Motor neuron (in vitro differentiated cells): ENCODE data around the gene ETFA. TPM values are rescaled to one million over a fixed set of nuclear protein-coding genes. Genes with fewer than 3 reads are reported as not detected.
"Not testable (repeated sequence)": the region's sequence is repeated elsewhere in the genome, so short reads cannot be mapped to it uniquely, and the experiment has no call there.

Source experiments
- ATAC-seq, 8 experiments: fragments of 200-7000 bp; cut with Tn5 transposase; replicated peaks in 6 of 8; 2 replicates each; pipeline ENCODE4 v1.8.0; 2021; ENCODE audit warnings: mild to moderate bottlenecking in 8 of 8, moderate library complexity in 8 of 8
- H3K27ac ChIP-seq, 2 donors: fragments of 250-450 bp; sonication (Bioruptor Pico); 2 replicates each; pipeline ENCODE4 v1.9.0; 2021; ENCODE audit warnings: antibody characterized with exemption in 2 of 2, mild to moderate bottlenecking in 2 of 2, moderate library complexity in 1 of 2
- H3K4me1 ChIP-seq, 2 donors: fragments of 250-450 bp; sonication (Bioruptor Pico); replicated peaks in 1 of 2; 2 replicates each; pipeline ENCODE4 v1.6.1; 2021; ENCODE audit warnings: antibody characterized with exemption in 2 of 2, mild to moderate bottlenecking in 2 of 2, moderate library complexity in 1 of 2
- H3K4me3 ChIP-seq, 5 donors: fragments of 250-450 bp; sonication (Bioruptor Pico); 2 replicates each; pipeline ENCODE4 v1.9.0; 2021; ENCODE audit warnings: antibody characterized with exemption in 5 of 5, mild to moderate bottlenecking in 5 of 5, moderate library complexity in 4 of 5
- WGBS, 10 experiments: fragments of 450-650 bp; shearing (Covaris generic); methylation state at CpG; one replicate each; pipeline ENCODE4 v1.0.0; 2022; 5-methylcytosine and 5-hydroxymethylcytosine counted together
- in situ Hi-C, 9 experiments: fragments of 400-800 bp; cut with MboI; loops; one replicate each; pipeline ENCODE4 v1.15.0; 2021; ENCODE audit warnings: low sequenced_read_pairs in 9 of 9, low pct_unique_long_range_greater_than_20kb in 2 of 9; ENCODE audit not compliant: unreplicated experiment in 9 of 9
- total RNA-seq, 8 experiments: library from RNA; unstranded; fragments of 300-600 nt; gene quantifications; 2 replicates each; pipeline versions ENCODE4 v1.2.3 to v1.2.4, GENCODE V29; 2022

Gene ETFA
- total RNA-seq, 8 experiments from 2014 or later = 53.2 to 195 (median 77.1) TPM

DNA sequence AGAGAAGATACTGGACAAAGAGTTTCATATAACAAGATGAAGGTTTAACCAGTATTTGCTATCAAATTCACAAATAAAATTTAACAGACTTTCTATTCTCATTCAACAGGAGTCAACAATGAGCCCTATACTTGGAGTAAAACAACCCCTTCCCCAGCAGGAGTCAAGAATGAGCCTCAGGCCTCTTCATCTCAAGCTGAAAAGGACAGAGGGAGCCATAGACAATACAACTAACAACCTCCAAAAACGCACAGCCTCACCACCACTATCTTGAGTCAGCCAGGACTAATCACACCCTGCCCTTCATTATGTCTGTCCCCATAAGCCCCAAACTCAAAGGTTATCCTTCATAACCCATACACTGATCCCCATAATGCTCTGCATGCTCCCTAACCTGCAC, 36.4 kb downstream of the ETFA start:
- Histone ChIP-seq H3K27ac (no peak overlapping the region), H3K4me1 (no peaks in the 10 kb centered on the region), H3K4me3 (no peak overlapping the region)
- no peak for ATAC-seq
- in situ Hi-C loops = no loop called here
- 40 to 100% (median 80%) methylated on average over 1 of the region's 1 CpG; no CpG with 5 or more reads in 4 of the 10 experiments for WGBS, 10 experiments

- peak in 1 of 8 experiments; percentile 59 for ATAC-seq
- no peak overlapping the region for H3K27ac ChIP-seq
- H3K4me3 ChIP-seq = no peak overlapping the region
- in situ Hi-C loops = no loop called here
- H3K4me1 ChIP-seq = no peaks in the 10 kb centered on the region
- 0 to 100% (median 88%) methylated on average over 1 to 2 of the region's 2 CpGs; no CpG with 5 or more reads in 2 of the 10 experiments for WGBS, 10 experiments
These were observed 37.0 kb downstream of the ETFA start for GRCh38 chr15:76274226-76274625.

GRCh38 chr15:76270876-76271275, 40.4 kb downstream of the ETFA start:
- no peaks in the 10 kb centered on the region for H3K4me1 ChIP-seq
- in situ Hi-C loops = no loop called here
- ATAC-seq = no peak
- H3K4me3 ChIP-seq = no peak overlapping the region
- no peak overlapping the region for H3K27ac ChIP-seq
- WGBS, 10 experiments = 40 to 100% (median 93%) methylated on average over 1 to 6 of the region's 6 CpGs; no CpG with 5 or more reads in 1 of the 10 experiments

DNA sequence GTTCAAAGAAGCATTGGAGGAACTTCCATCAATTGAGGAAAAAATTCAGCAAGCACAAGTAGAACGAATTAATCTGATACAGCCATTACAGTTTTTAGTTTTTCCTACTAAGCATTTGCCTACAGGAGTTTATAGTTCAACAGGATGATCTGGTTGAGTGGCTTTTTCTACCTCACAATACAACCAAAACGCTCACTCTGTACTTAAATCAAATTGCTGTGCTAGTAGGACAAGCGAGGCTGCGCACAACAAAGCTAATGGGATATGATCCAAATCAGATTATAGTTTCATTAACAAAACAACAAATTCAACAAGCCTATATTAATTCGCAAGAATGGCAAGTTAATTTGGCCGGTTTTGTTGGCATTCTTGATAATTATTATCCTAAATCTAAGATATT, 44.2 kb downstream of the ETFA start:
- 88 to 100% (median 92%) methylated on average over 1 to 6 of the region's 6 CpGs for WGBS, 10 experiments
- H3K4me1 ChIP-seq = no peaks in the 10 kb centered on the region
- H3K4me3 ChIP-seq = no peak overlapping the region
- no peak overlapping the region for H3K27ac ChIP-seq
- in situ Hi-C loops = no loop called here
- ATAC-seq = no peak

DNA sequence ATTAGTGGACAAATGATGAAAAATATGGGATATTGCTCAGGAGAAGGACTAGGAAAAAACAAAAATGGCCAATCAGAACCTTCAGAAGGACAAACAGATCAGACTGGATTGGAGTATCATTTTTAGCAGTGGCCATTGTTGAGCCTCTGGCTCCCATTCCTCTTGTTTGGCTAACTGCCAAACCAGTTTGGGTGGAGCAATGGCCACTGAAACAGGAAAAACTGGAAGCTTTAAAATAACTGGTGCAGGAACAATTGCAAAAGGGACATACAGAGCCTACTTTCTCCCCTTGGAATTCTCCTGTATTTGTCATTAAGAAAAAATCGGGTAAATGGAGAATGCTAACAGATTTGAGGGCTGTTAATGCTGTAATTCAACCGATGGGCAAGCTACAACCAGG, 45.5 kb downstream of the ETFA start:
- H3K4me3 ChIP-seq, ATAC-seq, H3K4me1 ChIP-seq, H3K27ac ChIP-seq, in situ Hi-C loops: not testable (repeated sequence)
- 71 to 100% (median 96%) methylated on average over 1 to 2 of the region's 2 CpGs for WGBS, 10 experiments

GRCh38 chr15:76260246-76260938, 50.9 kb downstream of the ETFA start:
- H3K4me1 ChIP-seq = no peaks in the 10 kb centered on the region
- WGBS, 10 experiments = 93 to 100% (median 96%) methylated on average over 1 to 8 of the region's 12 CpGs; no CpG with 5 or more reads in 6 of the 10 experiments
- in situ Hi-C loops = no loop called here
- ATAC-seq = no peak
- no peak overlapping the region for H3K4me3 ChIP-seq
- no peak overlapping the region for H3K27ac ChIP-seq

DNA sequence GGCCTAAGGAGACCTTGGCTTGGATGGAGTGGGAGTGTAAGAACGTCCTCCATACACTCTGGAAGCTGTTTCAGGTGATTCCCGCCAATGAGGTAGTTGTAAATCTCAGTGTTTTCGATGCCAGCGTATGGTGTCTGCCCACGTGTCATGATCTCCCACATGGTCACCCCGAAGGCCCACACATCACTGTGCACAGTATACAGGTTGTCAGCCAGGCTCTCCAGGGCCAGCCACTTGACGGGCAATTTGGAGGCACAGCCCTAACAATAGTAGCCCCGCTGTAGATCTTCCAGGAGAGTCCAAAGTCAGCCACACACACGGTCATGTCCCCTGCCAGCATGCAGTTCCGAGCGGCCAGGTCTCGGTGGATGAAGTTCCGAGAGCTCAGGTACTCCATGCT, 51.9 kb downstream of the ETFA start:
- no peaks in the 10 kb centered on the region for H3K4me1 ChIP-seq
- no peak overlapping the region for H3K4me3 ChIP-seq
- H3K27ac ChIP-seq = no peak overlapping the region
- whole genome bisulfite sequencing, 10 experiments = 80 to 100% (median 88%) methylated on average over 1 to 5 of the region's 13 CpGs; no CpG with 5 or more reads in 7 of the 10 experiments
- in situ Hi-C loops = no loop called here
- ATAC-seq = no peak

GRCh38 chr15:76258460-76258859, 52.8 kb downstream of the ETFA start:
- no peak overlapping the region for H3K27ac ChIP-seq
- no peaks in the 10 kb centered on the region for H3K4me1 ChIP-seq
- ATAC-seq = peak in 2 of 8 experiments; percentile 22 to 23
- in situ Hi-C loops = no loop called here
- no peak overlapping the region for H3K4me3 ChIP-seq
- 87 to 100% (median 95%) methylated on average over 1 to 3 of the region's 3 CpGs; no CpG with 5 or more reads in 6 of the 10 experiments for WGBS, 10 experiments

DNA sequence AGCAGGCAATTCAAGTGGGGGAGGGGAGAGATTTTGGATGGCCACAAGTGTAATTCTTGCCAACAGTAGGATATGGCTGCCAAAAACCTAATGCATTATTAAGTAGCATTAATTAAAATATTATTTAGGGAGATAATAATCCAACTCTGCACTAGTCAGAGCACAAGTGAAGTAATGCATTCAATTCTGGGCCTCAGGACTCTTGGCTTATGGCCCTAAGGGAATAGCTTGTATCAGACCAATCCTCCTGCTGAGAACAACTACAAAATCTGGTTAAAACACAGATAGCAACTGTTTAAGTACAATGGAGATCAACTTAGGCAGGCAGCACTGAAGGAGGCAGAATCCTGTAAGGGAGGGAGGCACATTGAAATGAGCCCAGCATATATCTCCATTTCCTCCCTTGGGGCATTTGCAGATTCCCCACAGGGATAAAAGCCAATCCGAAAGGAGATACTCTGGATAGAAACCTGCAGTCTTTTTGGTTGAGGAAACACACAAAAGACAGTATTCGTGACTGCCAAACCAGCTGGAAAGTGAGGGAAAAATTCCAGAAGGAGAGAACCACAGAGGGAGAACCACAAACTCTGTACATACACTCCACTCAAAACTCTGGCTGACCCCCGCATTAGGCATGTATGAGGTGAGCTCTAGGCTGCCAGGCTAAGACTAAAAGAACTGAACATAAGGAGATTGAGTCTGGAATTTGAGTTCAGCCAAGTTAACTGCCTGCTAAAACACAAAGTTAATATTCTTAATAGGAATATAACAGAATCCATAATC, 57.4 kb downstream of the ETFA start:
- Histone ChIP-seq H3K4me1 (no peaks in the 10 kb centered on the region), H3K27ac (no peak overlapping the region), H3K4me3 (no peak overlapping the region)
- ATAC-seq = peak in 3 of 8 experiments; percentile 81 to 87 (median 83)
- in situ Hi-C loops = no loop called here
- 42 to 83% (median 71%) methylated on average over 1 to 3 of the region's 3 CpGs; no CpG with 5 or more reads in 3 of the 10 experiments for WGBS, 10 experiments

GRCh38 chr15:76252249-76252648, 59.0 kb downstream of the ETFA start:
- in situ Hi-C loops = no loop called here
- 65 to 100% (median 100%) methylated on average over 1 to 2 of the region's 2 CpGs for WGBS, 10 experiments
- ATAC-seq = no peak

DNA sequence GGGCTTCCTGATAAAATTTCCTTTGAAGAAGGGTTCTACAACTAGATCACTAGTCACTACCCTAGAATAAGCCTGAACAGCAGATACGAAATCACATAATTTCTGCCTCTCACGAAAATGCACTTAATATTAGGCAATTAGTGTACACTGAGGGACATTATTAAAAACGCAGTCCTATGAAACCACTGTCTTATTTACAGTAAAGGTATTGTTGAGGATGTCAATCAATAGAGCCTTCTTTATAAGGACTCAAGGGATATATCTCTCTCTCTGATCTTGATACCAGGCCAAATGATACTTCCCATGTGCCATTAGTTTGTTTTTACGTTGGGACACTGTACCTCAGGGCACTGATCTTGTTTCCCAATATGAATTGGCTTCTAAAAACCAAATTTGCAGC, 59.6 kb downstream of the ETFA start:
- Histone ChIP-seq H3K4me1 (no peaks in the 10 kb centered on the region), H3K4me3 (no peak overlapping the region), H3K27ac (no peak overlapping the region)
- 71 to 100% (median 100%) methylated on average over 1 to 4 of the region's 4 CpGs; no CpG with 5 or more reads in 4 of the 10 experiments for WGBS, 10 experiments
- ATAC-seq = no peak
- in situ Hi-C loops = no loop called here

More at GRCh38 chr15:76252249-76252648, 59.0 kb downstream of the ETFA start:
- Histone ChIP-seq H3K27ac (no peak overlapping the region), H3K4me1 (no peaks in the 10 kb centered on the region), H3K4me3 (no peak overlapping the region)

DNA sequence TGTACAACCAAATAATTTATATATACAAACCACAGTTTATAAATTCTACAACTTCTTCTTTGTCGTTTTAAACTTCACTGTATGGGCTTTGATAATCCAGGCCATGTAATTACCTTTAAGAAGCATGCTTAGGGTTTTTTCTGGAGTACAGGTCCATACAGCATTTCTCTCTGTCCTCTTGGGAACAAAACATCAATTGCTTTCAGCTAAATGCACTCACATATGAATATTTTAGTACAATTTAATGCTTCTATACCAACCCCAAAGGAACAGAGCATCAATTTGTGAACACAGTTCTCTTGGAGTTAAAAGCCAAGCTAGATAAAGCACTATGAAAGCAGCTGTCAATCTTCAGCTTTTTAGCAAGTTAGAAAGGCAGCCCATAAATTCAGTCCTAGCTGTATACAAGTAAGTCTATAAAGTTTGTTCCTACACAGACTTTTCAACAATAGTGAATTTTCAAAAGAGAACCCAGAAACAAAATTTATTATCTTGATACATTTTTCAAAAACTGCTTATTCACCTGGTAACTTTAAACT, 66.1 kb downstream of the ETFA start:
- no peak overlapping the region for H3K4me3 ChIP-seq
- in situ Hi-C loops = no loop called here
- H3K4me1 ChIP-seq = peaks cover 0 to under 1% of the 10 kb centered on the region in 2 donors
- WGBS, 10 experiments = 33 to 100% (median 78%) methylated on average over 1 of the region's 1 CpG; no CpG with 5 or more reads in 1 of the 10 experiments
- H3K27ac ChIP-seq = no peak overlapping the region
- no peak for ATAC-seq

DNA sequence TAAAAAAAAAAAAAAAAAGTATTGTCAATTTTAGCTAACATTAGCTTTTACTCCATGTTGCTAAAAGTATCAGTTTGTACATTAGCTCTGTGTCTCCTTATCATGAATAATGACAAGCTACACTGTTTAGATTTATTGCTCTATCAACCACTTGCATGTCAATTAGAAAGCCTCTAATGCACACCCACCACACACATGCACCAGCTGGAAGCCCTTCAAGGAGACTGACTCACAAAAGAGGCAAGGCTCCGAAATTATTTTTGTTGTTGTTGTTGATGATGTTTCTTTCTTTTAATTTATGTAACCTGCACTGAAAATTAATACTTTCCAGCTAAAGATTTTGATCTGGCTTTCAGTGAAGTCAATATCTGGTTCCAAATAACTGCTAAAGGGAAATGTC, 71.5 kb downstream of the ETFA start:
- 0 to 67% (median 31%) methylated on average over 1 of the region's 1 CpG; no CpG with 5 or more reads in 2 of the 10 experiments for WGBS, 10 experiments
- no peak overlapping the region for H3K27ac ChIP-seq
- peak in 4 of 8 experiments; percentile 32 to 85 (median 57) for ATAC-seq
- H3K4me1 ChIP-seq = peaks cover 0 to 4% of the 10 kb centered on the region in 2 donors
- H3K4me3 ChIP-seq = no peak overlapping the region
- in situ Hi-C loops = no loop called here
